HCT116 (cell line): Measurements from ENCODE around the gene C19orf25. TPM values are rescaled to one million over a fixed set of nuclear protein-coding genes. Genes with fewer than 3 reads are reported as not detected.

Source experiments
- ATAC-seq: fragments of 200-7000 bp; cut with Tn5 transposase; 2 replicates; pipeline ENCODE4 v1.9.1; 2020; ENCODE audit warnings: mild to moderate bottlenecking, moderate library complexity
- BruUV-seq: library from RNA; stranded (reverse); fragments of 400-500 nt; replicated peaks from 2 replicates; lab custom pipeline; 2021; lab: Mats Ljungman, UMichigan
- CTCF ChIA-PET: fragments of 300-600 bp; sonication (Branson Sonifier 250); formaldehyde crosslinking; loops from one replicate; lab custom pipeline; 2021; ENCODE audit warnings: antibody characterized with exemption; lab: Charles Lee
- POLR2A ChIA-PET: fragments of 300-600, 350-600 bp; sonication (Branson Sonifier 250); formaldehyde crosslinking; loops from one replicate; lab custom pipeline; 2021; ENCODE audit warnings: antibody characterized with exemption; lab: Charles Lee
- RAD21 ChIA-PET, 2 experiments: fragments of 300-600 bp; sonication (Branson Sonifier 250); formaldehyde crosslinking; loops; one replicate each; lab custom pipeline; 2023; ENCODE audit warnings: low total read pairs in 2 of 2; ENCODE audit not compliant: uncharacterized antibody in 2 of 2, unreplicated experiment in 2 of 2, low non-redundant PET in 1 of 2; lab: Charles Lee
- DNase-seq: peaks from one replicate; pipeline ENCODE4 v3.0.0-alpha.2; 2010; ENCODE audit warnings: low read depth, low spot score
- H2AFZ ChIP-seq: fragments of 200-600 bp; shearing (Covaris generic), sonication (generic); 2 replicates; pipeline ENCODE4 v1.6.1; 2017; ENCODE audit warnings: low read depth, mixed run types, mixed read lengths, antibody characterized with exemption, low read length; ENCODE audit not compliant: poor library complexity, severe bottlenecking
- H3K27ac ChIP-seq: 2 replicates; pipeline ENCODE4 v1.5.1; 2012; ENCODE audit warnings: low read depth, low read length
- H3K27me3 ChIP-seq: fragments of 200-600 bp; sonication (generic); 2 replicates; pipeline ENCODE4 v1.6.1; 2016; ENCODE audit warnings: mixed run types, low read length, mixed read lengths; ENCODE audit not compliant: insufficient read depth
- H3K36me3 ChIP-seq, 2 experiments: fragments of 200-500 bp in 1 of 2; fragments of 200-600 bp in 1 of 2; sonication (Bioruptor generic) in 1 of 2; sonication (generic) in 1 of 2; 2 replicates each; pipeline versions ENCODE4 v1.5.1 to v1.6.1; 2014 to 2016; ENCODE audit warnings: low read length in 2 of 2, inconsistent platforms in 1 of 2, mixed read lengths in 1 of 2, mixed run types in 1 of 2; ENCODE audit not compliant: insufficient read depth in 2 of 2, control insufficient read depth in 1 of 2
- H3K4me1 ChIP-seq, 2 experiments: fragments of 200-600 bp in 1 of 2; sonication (generic) in 1 of 2; 2 replicates each; pipeline versions ENCODE4 v1.5.1 to v1.6.1; 2012 to 2017; ENCODE audit warnings: low read length in 2 of 2, inconsistent platforms in 1 of 2, mild to moderate bottlenecking in 1 of 2, mixed read lengths in 1 of 2, mixed run types in 1 of 2, moderate library complexity in 1 of 2; ENCODE audit not compliant: insufficient read depth in 2 of 2, control insufficient read depth in 1 of 2
- H3K4me2 ChIP-seq: fragments of 200-600 bp; sonication (generic); 2 replicates; pipeline ENCODE4 v1.6.1; 2017; ENCODE audit warnings: mixed run types, low read length, mixed read lengths
- H3K4me3 ChIP-seq, 2 experiments: fragments of 200-600 bp in 1 of 2; sonication (generic) in 1 of 2; replicated peaks in 1 of 2; 2 replicates each; pipeline ENCODE4 v1.5.1; 2011 to 2016; ENCODE audit warnings: low read length in 2 of 2, control low read depth in 1 of 2, low read depth in 1 of 2, mild to moderate bottlenecking in 1 of 2, mixed read lengths in 1 of 2, mixed run types in 1 of 2
- H3K79me2 ChIP-seq: fragments of 200-600 bp; sonication (generic); 2 replicates; pipeline ENCODE4 v1.6.1; 2017; ENCODE audit warnings: mild to moderate bottlenecking, mixed run types, low read length, moderate library complexity, mixed read lengths; ENCODE audit not compliant: insufficient read depth
- H3K9ac ChIP-seq: fragments of 200-600 bp; sonication (generic); 2 replicates; pipeline ENCODE4 v1.6.1; 2016; ENCODE audit warnings: low read length, mixed read lengths
- H3K9me2 ChIP-seq: fragments of 200-600 bp; sonication (generic), shearing (Covaris generic); 2 replicates; pipeline ENCODE4 v1.6.1; 2017; ENCODE audit warnings: mixed run types, mild to moderate bottlenecking, moderate library complexity; ENCODE audit not compliant: insufficient read depth
- H3K9me3 ChIP-seq, 2 experiments: fragments of 200-500 bp in 1 of 2; fragments of 200-600 bp in 1 of 2; sonication (Bioruptor generic) in 1 of 2; sonication (generic) in 1 of 2; 2 replicates each; pipeline ENCODE4 v1.6.1; 2014 to 2017; ENCODE audit warnings: low read length in 2 of 2, mixed read lengths in 2 of 2, inconsistent platforms in 1 of 2, low read depth in 1 of 2, mild to moderate bottlenecking in 1 of 2, mixed run types in 1 of 2, moderate library complexity in 1 of 2; ENCODE audit not compliant: control insufficient read depth in 1 of 2, insufficient read depth in 1 of 2
- H4K20me1 ChIP-seq: fragments of 200-600 bp; sonication (generic), shearing (Covaris generic); 2 replicates; pipeline ENCODE4 v1.6.1; 2017; ENCODE audit warnings: mixed run types, mild to moderate bottlenecking, moderate library complexity; ENCODE audit not compliant: insufficient read depth
- ATF3 ChIP-seq: IDR thresholded peaks from 2 replicates; pipeline ENCODE4 v1.6.1; 2012
- CBX3 ChIP-seq: IDR thresholded peaks from 2 replicates; pipeline ENCODE4 v1.6.1; 2012; ENCODE audit warnings: low read depth
- CTCF ChIP-seq, 3 experiments: fragments of 200-600 bp in 1 of 3; sonication (generic) in 1 of 3; IDR thresholded peaks in 2 of 3; conservative IDR thresholded peaks in 1 of 3; 2 replicates each; pipeline ENCODE4 v1.5.1; 2012 to 2017; ENCODE audit warnings: low read depth in 2 of 3, low read length in 2 of 3, antibody characterized with exemption in 1 of 3, borderline replicate concordance in 1 of 3, control low read depth in 1 of 3, mild to moderate bottlenecking in 1 of 3, mixed read lengths in 1 of 3, mixed run types in 1 of 3, moderate library complexity in 1 of 3; ENCODE audit not compliant: insufficient read depth in 1 of 3
- EGR1 ChIP-seq: IDR thresholded peaks from 2 replicates; pipeline ENCODE4 v1.6.1; 2012; ENCODE audit warnings: low read depth
- ELF1 ChIP-seq: IDR thresholded peaks from 2 replicates; pipeline ENCODE4 v1.6.1; 2012; ENCODE audit warnings: low read depth, borderline replicate concordance
- EZH2 ChIP-seq: fragments of 200-600 bp; sonication (generic); IDR thresholded peaks from 2 replicates; pipeline ENCODE4 v1.6.1; 2017; ENCODE audit warnings: antibody characterized with exemption, mixed run types
- FOSL1 ChIP-seq: IDR thresholded peaks from 2 replicates; pipeline ENCODE4 v1.6.1; 2012; ENCODE audit warnings: low read depth
- POLR2A ChIP-seq: IDR thresholded peaks from 2 replicates; pipeline ENCODE4 v1.7.0; 2011; ENCODE audit warnings: borderline replicate concordance; ENCODE audit not compliant: insufficient read depth, insufficient read length; ENCODE audit errors: extremely low read depth
- POLR2AphosphoS5 ChIP-seq: IDR thresholded peaks from 2 replicates; pipeline ENCODE4 v1.6.1; 2011; ENCODE audit warnings: mild to moderate bottlenecking, low read depth, low read length, moderate library complexity
- REST ChIP-seq: IDR thresholded peaks from 2 replicates; pipeline ENCODE4 v1.6.1; 2012; ENCODE audit warnings: low read depth
- SIN3A ChIP-seq: IDR thresholded peaks from 2 replicates; pipeline ENCODE4 v1.6.1; 2012; ENCODE audit warnings: low read depth
- SP1 ChIP-seq: IDR thresholded peaks from 2 replicates; pipeline ENCODE4 v1.6.1; 2012; ENCODE audit warnings: low read depth
- TCF7L2 ChIP-seq: IDR thresholded peaks from 2 replicates; pipeline ENCODE4 v1.7.0; 2011; ENCODE audit warnings: borderline replicate concordance, inconsistent platforms; ENCODE audit not compliant: insufficient read depth, insufficient read length; ENCODE audit errors: extremely low read depth
- YY1 ChIP-seq: IDR thresholded peaks from 2 replicates; pipeline ENCODE4 v1.6.1; 2011; ENCODE audit warnings: low read length, low read depth, moderate library complexity, mild to moderate bottlenecking; ENCODE audit not compliant: insufficient replicate concordance; ENCODE audit errors: extremely low read depth
- ZFX ChIP-seq: fragments of 450-650 bp; IDR thresholded peaks from 2 replicates; pipeline ENCODE4 v1.6.1; 2017
- intact Hi-C: fragments of 100-400 bp; cut with micrococcal nuclease; formaldehyde crosslinking; loops from 2 replicates; pipeline ENCODE4 v1.10.0; 2022
- total RNA-seq: library from RNA; stranded (reverse); gene quantifications from one replicate; pipeline ENCODE4 v1.2.1, GENCODE V29; 2021; ENCODE audit not compliant: unreplicated experiment

The C19orf25 gene
- total RNA-seq, 1 experiment from 2014 or later: 48.8 TPM

GRCh38 chr19:1438933-1439354 lies 40.1 kb downstream of the C19orf25 start:
- H3K4me3 ChIP-seq: peak overlapping the region; percentile 76 to 96
- peak overlapping the region; percentile 82 for H3K27ac ChIP-seq
- H3K4me1 ChIP-seq: peaks cover 47 to 66% of the 10 kb centered on the region in 2 experiments
- peak overlapping the region; percentile 93 for H3K4me2 ChIP-seq
- no TSS peak for BruUV-seq
- ATAC-seq (no peak), DNase-seq (no peak)
- no peak overlapping the region for H2AFZ ChIP-seq
- ChIA-PET RAD21 (no interaction called here), POLR2A (no interaction called here), CTCF (no interaction called here)
- H3K9me2 ChIP-seq: no peaks in the 10 kb centered on the region
- H3K9me3 ChIP-seq: no peaks in the 10 kb centered on the region
- H3K79me2 ChIP-seq: peaks cover 45% of the 10 kb centered on the region
- peaks cover 21% of the 10 kb centered on the region; the same call in 1 of the 2 replicates for H4K20me1 ChIP-seq
- no peaks in the 10 kb centered on the region for H3K27me3 ChIP-seq
- H3K36me3 ChIP-seq: peaks cover 18 to 42% of the 10 kb centered on the region in 2 experiments
- no peak for TF ChIP-seq TCF7L2
- no peak for TF ChIP-seq YY1
- no peak for TF ChIP-seq POLR2A
- no peak for TF ChIP-seq REST
- no peak for TF ChIP-seq ELF1
- TF ChIP-seq EZH2: no peak
- TF ChIP-seq CTCF (IDR thresholded peaks at IDR 0.05 in 2 of 3, conservative IDR thresholded peaks at IDR 0.05 in 1 of 3; ENCODE audit: borderline replicate concordance in 1 of 3, insufficient read depth in 1 of 3, low read depth in 2 of 3, low read length in 2 of 3): no peak
- no peak for TF ChIP-seq SIN3A
- TF ChIP-seq POLR2AphosphoS5: no peak
- no peak for TF ChIP-seq EGR1
- TF ChIP-seq SP1: no peak
- no peak for TF ChIP-seq FOSL1
- TF ChIP-seq ZFX: no peak
- TF ChIP-seq CBX3: no peak
- no peak for TF ChIP-seq ATF3
- H3K9ac ChIP-seq: peak overlapping the region; percentile 98
- intact Hi-C loops: no loop called here
